Measurements from ENCODE around the gene INO80D.

DNA sequence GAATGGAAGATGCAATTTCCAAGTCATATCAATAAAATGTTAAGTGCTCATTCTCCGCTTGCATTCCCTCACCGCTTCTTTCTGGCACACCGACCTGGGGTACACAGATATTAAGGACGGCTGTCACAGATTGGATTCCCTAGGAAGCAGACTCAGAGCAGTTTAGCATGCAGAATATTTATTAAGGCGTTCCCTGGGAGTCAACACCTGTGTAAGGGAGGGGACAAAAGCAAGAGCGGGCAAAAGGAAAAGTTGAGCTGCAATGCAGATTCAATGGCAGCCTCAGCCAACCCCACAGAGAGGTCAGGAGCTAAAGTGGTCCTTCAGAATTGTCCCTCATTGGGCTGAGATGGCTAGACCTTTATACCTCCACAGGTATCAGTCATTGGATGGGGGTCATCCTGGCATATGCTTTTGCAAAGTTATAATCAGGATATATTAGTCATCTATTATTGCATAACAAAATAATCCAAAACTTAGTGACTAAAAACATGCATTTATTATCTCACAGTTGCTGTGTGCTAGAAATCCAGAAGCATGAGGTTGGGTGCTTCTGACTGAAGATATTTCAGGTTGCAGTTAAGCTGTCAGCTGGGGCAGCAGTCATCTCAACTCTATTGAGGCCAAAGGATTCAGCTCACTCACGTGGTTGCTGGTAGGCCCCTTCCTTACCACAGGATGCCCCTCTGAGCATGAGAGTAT is 27.0 kb upstream of the INO80D start:
- TF ChIP-seq TAF1 (IDR thresholded peaks at IDR 0.05; ENCODE audit: borderline replicate concordance, low read depth, low read length): no peak
- no peak for TF ChIP-seq POLR2AphosphoS5 (IDR thresholded peaks at IDR 0.05; ENCODE audit: low read depth, low read length)
